SU-DHL-6 (cell line): Measurements from ENCODE around the gene NOP10.

ENCODE experiments used
- EZH2phosphoT487 ChIP-seq: fragments of 200-600 bp; sonication (generic), shearing (Covaris generic); conservative IDR thresholded peaks from 2 replicates; pipeline ENCODE4 v1.6.1; 2018; ENCODE audit warnings: mild to moderate bottlenecking, antibody characterized with exemption, low read length, moderate library complexity, mixed read lengths
- TF ChIP-seq, protein P1 (sequence below): fragments of 200-600 bp; sonication (generic); IDR thresholded peaks from one replicate; pipeline ENCODE4 v1.5.1; 2017; ENCODE audit warnings: antibody characterized with exemption, mild to moderate bottlenecking, low read length, moderate library complexity; ENCODE audit not compliant: insufficient read depth, poor library complexity, severe bottlenecking

- TF ChIP-seq, protein P1, sequence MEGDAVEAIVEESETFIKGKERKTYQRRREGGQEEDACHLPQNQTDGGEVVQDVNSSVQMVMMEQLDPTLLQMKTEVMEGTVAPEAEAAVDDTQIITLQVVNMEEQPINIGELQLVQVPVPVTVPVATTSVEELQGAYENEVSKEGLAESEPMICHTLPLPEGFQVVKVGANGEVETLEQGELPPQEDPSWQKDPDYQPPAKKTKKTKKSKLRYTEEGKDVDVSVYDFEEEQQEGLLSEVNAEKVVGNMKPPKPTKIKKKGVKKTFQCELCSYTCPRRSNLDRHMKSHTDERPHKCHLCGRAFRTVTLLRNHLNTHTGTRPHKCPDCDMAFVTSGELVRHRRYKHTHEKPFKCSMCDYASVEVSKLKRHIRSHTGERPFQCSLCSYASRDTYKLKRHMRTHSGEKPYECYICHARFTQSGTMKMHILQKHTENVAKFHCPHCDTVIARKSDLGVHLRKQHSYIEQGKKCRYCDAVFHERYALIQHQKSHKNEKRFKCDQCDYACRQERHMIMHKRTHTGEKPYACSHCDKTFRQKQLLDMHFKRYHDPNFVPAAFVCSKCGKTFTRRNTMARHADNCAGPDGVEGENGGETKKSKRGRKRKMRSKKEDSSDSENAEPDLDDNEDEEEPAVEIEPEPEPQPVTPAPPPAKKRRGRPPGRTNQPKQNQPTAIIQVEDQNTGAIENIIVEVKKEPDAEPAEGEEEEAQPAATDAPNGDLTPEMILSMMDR: no peak
- no peak for TF ChIP-seq EZH2phosphoT487
These were observed 5.9 kb upstream of the NOP10 start for GRCh38 chr15:34348735-34349300.
